ENCODE results near the gene CARM1.

- TF ChIP-seq, protein P1, sequence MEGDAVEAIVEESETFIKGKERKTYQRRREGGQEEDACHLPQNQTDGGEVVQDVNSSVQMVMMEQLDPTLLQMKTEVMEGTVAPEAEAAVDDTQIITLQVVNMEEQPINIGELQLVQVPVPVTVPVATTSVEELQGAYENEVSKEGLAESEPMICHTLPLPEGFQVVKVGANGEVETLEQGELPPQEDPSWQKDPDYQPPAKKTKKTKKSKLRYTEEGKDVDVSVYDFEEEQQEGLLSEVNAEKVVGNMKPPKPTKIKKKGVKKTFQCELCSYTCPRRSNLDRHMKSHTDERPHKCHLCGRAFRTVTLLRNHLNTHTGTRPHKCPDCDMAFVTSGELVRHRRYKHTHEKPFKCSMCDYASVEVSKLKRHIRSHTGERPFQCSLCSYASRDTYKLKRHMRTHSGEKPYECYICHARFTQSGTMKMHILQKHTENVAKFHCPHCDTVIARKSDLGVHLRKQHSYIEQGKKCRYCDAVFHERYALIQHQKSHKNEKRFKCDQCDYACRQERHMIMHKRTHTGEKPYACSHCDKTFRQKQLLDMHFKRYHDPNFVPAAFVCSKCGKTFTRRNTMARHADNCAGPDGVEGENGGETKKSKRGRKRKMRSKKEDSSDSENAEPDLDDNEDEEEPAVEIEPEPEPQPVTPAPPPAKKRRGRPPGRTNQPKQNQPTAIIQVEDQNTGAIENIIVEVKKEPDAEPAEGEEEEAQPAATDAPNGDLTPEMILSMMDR (IDR thresholded peaks at IDR 0.05): no peak
- TF ChIP-seq POLR2A (IDR thresholded peaks at IDR 0.05): no peak
These were observed 50.0 kb downstream of the CARM1 start for GRCh38 chr19:10921199-10921909.

Data from prostate gland (tissue), 2 donors.